COLO668 (cell line): Measurements from ENCODE around the gene CDS2.

Source experiments
- DNase-seq: peaks from one replicate; lab custom pipeline; 2025; ENCODE audit not compliant: unreplicated experiment; lab: John Stamatoyannopoulos, UW

CDS2 gene

GRCh38 chr20:5118220-5119142 is 8.3 kb upstream of the CDS2 start:
- DNase-seq: no peak

- DNase-seq: no peak
Measured at GRCh38 chr20:5119143-5119434, 7.7 kb upstream of the CDS2 start.

GRCh38 chr20:5119435-5120184 is 7.2 kb upstream of the CDS2 start, which contains the start of gene PCNA:
Gene PCNA, minus strand, starts transcription at chr20:5119958. Its CDS starts 160 bp downstream, at chr20:5119798.
- peak; percentile 99 for DNase-seq

GRCh38 chr20:5120185-5120476 is 6.7 kb upstream of the CDS2 start:
- no peak for DNase-seq

DNA sequence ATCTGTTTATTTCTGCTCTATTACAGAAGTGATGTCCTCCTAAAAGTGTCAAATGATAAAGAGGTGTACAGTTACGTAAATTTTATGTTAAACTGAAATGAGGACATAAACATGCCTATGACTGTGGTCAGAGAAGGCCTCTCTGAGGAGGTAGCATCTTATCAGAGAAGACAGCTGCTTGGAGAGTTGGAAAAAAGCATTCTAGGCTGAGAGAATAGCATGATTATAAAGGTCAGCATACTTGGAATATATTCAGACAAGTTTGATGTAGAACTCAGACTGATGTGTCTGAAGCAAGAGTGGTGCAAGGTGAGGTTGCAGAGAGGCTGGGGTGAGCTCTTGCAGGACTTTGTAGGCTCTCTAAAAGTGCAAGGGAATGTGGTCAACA is 3.9 kb upstream of the CDS2 start:
- DNase-seq: no peak

- DNase-seq: peak; percentile 71
Measured at GRCh38 chr20:5127204-5127858, 523 bp downstream of the CDS2 start.

DNA sequence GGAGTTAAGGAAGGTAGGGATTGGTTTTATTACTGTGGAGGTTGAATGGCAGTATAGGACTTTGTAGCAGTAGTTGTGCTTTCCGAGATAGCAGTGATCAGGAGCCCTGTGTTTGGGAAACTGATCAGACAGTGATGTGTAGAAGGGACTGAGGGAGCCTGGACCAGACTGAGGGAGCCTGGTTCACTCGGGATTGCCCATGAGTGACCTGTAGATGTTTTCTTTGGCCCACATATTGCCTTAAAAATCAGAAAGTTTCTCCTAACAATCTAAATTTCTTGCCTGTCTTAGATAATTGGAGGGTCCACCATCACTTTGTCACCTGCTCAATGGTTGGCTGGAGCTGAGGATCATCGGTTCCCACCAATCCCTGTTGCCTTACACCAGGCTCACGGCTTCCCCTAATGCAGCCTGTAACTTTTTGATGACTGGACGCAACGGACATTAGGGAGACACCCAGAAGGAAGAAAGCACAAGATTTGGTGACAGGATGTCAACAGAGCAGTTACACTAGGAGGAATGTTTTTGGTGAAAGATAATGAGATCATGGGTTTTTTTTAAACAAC is 1.1 kb downstream of the CDS2 start:
- DNase-seq: no peak

DNA sequence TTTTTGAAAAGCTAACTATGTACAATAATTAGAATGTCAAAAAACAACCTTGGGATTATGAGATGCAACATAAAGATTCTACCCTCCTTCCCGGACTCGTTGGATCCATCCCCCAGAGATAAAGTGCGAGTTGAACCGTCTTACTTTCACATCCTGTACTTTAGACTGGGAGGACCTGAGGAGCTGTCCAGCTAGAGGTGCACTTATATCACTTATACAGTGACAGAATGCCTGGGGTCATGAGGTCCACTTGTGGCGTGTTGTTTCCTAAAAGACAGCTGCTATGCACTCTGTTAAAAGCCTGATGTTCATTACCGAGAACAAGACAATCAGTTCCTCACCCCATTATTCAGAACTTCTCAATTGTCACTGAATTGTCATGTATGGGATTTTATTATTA is 2.1 kb downstream of the CDS2 start:
- no peak for DNase-seq

GRCh38 chr20:5131502-5131901 is 4.7 kb downstream of the CDS2 start:
- DNase-seq: no peak

GRCh38 chr20:5133998-5134397 is 7.2 kb downstream of the CDS2 start:
- DNase-seq: no peak

DNA sequence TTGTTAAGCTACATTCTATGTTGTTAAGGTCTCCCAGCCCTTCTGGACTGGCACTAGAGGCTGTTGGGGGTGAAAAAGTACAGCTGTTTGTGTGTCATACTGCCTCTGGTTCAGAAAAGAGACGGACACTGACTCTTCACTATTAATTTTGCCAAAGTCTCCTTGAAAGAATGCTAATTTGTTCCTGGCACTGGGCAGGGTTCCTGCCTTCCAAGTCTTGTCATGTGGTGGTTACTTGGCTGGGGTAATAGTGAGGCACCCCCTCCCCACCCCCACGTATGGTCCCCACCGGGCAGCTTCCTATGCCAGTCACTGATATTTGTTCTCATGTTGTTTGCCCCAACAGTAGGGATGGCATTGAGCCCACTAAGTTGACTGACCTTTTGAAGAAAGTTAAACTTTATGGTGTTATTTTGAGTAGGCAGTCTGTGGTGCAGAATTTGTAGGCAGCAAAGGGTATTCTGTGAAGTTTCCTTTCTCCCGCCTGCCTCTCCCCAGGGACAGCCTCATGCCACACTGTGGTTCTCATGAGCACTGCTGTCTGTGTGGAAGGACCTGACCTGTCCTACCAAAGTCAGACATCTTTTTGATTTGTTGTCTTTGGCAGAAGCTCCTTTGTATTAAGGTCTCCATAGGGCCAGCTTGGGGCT is 8.7 kb downstream of the CDS2 start:
- DNase-seq: no peak

- DNase-seq: no peak
Measured at GRCh38 chr20:5136096-5136495, 9.3 kb downstream of the CDS2 start.

DNA sequence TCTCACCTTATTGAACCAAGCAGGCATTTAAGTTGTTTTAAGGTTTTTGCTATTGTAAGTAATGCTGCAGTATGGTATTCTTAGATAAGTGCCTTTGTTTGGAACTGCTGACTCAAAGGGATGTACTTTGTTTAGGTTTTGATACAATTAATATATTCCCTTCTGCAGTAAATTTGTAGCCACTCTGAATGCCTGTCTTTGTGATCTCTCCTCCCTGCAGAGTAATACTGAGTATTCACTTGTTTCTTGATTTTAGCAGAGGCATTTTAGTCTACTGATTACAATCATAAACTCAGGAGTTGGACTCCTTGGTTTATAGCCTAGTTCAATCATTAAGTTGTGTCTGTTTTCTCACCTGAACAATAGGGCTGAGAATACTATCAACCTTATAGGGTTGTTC is 13.4 kb downstream of the CDS2 start:
- no peak for DNase-seq

DNA sequence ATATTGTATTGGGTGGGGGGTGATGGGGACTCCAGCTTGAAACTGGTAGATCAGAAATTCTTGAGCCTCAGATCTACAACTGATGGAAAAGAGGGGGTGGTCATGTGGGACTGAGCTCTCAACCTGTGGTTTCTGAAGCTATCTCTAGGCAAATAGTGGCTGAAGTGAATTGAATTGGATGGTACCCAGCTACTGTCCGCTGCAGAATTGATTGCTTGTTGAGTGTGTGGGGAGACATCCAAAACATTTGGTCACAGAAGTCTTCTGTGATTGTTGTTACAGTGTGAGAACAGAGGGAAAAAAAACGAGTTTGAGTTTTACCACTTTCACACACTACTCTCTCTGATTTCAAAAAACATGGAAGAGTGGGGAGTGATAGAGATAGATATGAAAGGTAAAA is 14.8 kb downstream of the CDS2 start:
- DNase-seq: no peak

DNA sequence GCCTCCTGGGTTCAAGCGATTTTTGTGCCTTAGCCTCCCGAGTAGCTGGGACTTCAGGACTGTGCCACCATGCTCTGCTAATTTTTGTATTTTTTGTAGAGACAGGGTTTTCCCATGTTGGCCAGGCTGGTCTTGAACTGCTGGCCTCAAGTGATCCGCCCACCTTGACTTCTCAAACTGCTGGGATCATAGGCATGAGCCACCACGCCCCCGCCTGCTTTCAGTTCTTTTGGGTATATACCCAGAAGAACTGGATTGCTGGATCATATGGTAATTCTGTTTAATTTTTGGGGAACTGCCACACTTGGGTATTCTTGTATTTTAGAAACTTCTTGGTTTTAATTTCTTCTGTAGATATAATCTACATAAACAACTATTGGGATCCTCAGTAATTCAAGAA is 17.0 kb downstream of the CDS2 start:
- no peak for DNase-seq

DNA sequence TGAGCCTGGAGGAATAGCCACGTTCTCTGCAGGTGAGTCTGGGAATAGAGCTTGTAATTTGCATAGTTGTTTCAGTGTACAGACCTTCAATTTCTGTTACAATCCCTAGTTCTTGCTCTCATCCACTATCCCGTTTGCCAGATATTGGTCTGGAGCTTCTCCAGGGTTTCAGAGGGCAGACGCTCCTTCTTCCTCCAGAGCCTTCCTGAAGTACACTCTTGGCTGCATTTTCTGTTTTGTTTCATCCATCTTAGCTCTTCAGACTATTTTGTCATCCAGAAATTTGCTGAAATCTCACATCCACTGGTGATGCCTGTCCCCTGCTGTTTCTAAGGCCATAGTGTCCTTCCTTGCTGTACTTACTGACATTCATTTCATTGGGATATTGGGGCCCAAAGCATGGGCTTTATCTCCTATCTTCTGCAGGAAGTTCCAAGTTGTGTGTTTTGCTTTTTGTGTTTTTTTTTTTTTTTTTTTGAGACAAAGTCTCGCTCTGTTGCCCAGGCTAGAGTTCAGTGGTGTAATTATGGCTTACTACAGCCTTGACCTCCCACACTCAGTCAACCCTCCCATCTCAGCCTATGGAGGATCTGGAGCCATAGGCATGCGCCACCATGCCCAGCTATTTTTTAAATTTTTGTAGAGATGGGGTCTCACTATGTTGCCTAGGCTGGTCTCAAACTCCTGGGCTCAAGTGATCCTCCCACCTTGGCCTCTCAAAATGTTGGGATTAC is 18.7 kb downstream of the CDS2 start:
- no peak for DNase-seq

GRCh38 chr20:5146099-5146668 is 19.4 kb downstream of the CDS2 start:
- no peak for DNase-seq

- DNase-seq: no peak
Measured at GRCh38 chr20:5146871-5147592, 20.2 kb downstream of the CDS2 start.

- DNase-seq: no peak
Measured at GRCh38 chr20:5148581-5148980, 21.8 kb downstream of the CDS2 start.

DNA sequence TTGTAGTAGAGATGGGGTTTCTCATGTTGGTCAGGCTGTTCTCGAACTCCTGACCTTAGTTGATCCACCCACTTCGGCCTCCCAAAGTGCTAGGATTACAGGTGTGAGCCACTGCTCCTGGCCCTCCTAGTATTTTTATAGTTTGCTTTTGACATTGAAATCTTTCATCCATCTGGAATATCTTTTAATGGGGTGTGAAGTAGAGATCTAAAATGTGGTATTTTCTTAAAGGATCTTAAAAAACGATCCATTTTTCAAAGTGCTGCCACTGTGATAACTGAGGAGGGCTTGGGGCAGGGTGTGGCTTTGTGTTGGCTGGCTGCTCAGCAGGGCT is 23.1 kb downstream of the CDS2 start:
- DNase-seq: no peak
